ENCODE results near the gene CASR.

The CASR gene

DNA sequence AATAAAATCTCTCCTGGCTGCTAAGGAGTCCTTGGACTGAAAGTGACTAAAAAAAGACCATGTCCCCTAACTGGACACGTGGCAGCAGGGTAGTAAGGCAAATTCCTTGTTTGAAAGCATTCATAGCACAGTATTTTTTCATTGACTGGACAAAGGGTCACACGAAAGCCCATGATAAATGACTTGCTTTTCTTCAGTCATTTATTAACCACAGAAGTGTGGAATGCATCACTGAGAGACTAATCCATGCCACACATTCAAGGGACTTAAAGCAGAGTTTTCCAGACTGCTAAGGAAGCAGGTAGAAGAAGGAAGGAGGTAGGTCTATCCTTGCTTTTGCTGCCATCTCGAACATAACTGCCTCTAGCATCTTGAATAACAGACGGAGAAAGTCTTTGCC lies 31.2 kb downstream of the CASR start:
- DNase-seq (ENCODE audit: low read depth in 2 of 2): no peak

DNA sequence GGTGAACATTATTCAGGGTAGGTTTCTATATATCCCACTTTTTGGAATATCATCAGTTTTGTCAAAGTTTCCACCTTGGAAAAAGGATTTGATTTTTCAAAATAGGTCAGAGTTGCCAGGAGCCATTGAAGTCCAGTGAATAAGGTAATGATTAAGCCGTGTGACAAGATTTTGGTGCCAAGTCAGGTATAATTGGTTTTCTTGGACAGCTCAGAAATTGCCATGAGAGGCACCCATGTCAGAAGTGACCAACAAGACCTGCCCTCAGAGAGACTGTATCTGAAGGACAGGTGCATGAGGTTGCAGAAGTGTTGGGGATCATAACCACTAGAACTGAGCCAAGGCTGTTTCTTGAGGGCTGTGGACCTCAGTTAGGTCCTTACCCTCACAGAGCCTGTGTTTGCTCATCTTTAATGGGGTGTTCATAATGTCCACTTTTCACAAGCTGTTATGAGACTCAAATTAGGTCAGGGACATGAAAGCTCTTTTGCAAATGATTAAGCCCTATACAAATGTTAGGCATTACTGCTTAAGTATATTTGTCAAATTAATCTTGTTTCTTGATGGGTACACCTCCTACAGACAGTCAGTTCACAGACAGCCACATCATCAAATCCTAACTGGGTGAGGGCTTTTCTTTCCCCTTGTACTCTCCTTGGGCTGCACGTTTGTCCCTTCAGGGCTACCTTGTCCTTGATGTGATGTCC lies 32.3 kb downstream of the CASR start:
- DNase-seq (ENCODE audit: low read depth in 2 of 2): no peak

DNA sequence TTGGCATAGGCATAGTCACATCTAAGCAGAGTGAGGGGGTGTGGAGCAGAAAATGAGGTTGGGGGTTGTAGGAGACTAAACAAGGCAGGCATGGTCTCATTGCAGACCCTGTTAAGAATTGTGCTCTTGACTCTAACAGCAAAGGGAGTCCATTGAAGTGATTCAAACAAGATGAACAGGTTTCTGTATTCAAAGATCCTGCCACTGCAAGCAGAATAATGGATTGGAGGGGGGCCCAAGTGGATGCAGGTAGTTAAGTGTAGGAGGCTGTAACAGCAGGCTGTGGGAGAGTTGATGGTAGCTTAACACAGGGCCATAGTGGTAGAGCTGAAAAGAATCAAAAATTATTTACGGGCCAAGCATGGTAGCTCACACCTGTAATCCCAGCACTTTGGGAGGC lies 34.4 kb downstream of the CASR start:
- DNase-seq (ENCODE audit: low read depth in 2 of 2): no peak

DNA sequence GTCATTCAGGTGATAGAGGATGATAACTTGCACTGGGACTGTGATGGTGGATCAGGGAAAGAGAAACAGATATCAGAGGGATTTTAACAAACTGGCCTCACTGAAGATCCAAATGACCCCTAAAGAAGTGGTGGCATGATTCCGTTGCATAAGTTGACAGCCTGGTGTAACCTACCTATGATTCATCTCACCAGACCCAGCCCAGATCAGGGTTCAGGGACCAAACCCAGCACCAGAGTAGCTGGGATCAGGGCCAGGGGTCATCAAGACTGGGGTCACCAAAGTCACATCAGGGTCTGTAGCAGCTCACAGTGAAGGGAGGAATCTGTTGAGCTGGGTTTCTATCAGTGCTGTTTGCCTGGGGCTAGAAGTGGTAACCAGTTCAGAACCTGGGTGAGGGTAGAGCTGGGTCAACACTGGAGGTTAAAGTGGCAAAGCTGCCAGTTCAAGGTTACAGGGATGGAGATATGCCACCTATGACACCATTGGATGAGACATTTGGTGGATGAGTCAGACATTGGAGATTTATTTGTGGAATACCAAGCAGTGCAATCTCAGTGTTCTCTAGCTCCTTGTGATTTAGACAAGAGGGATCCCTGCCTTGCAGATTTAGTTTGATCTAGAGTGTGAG lies 35.9 kb downstream of the CASR start:
- DNase-seq (ENCODE audit: low read depth in 2 of 2): no peak

DNA sequence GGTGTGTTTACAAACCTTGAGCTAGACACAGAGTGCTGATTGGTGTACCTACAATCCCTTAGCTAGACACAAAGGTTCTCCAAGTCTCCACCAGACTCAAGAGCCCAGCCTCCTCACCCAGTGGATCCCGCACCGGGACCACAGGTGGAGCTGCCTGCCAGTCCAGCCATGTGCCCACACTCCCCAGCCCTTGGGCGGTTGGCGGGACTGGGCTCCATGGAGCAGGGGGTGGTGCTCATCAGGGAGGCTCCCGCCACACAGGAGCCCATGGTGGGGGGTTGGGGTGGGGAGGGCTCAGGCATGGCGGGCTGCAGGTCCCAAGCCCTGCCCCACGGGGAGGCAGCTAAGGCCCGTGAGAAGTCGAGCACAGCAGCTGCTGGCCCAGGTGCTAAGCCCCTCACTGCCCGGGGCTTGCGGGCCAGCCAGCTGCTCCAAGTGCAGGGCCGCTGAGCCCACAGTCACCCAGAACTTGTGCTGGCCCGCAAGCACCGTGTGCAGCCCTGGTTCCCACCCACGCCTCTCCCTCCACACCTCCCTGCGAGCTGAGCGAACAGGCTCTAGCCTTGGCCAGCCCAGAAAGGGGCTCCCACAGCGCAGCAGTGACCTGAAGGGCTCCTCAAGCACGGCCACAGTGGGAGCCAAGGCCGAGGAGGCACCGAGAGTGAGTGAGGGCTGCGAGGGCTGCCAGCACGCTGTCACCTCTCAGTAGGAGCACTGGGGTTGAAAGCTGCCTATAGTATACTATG lies 43.7 kb downstream of the CASR start:
- DNase-seq (ENCODE audit: low read depth in 2 of 2): no peak

DNA sequence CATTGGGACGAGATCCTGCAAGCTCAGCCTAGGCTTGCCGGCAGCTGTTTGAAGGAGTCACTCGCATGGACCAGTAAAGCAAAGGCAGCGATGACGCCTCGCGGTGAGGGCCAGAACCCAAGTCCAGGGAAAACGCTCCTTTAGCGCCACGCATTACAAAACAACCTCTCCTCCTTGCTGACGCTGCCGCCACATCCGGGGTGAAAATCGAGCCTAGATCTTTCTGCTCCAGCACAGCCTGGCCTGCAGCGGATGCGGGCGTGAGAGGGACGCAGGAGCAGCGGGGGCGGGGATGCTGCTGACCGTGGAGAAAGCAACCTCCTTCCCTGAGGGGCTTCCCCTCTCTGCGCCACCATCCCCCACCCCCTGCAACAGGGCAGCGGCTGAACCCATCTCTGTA lies 46.7 kb downstream of the CASR start:
- DNase-seq (ENCODE audit: low read depth in 2 of 2): no peak

DNA sequence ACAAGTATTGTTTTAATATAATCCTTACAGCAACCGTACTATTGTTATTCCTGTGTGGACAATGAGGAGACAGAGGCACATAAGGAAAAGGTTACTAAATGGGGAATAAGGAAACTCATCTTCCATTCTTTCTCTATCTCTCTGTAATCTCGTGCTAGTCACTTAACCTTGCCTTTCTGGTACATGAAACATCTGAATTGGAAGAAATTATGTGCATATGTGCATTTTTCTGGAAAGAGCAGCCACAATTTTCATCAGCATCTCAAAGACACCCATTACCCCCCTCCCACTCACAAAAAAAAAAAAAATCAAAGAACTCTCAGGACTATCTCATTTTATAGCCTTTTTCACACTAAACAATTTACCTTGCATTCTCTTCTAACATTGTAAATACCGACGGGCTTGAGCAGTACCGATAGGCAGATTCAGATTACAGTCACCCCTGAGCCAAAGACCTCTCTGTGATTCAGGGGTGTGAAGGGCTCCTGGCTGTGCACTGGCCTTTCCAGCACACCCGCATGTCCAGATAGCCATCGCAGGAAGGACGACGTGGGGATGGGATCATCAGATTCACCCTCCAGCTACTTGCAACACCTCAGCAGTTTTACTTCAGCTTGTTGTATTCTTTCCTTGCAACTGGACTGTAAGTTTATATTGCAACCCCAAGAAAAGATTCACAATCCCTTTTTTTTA lies 48.1 kb downstream of the CASR start:
- no peak for DNase-seq (ENCODE audit: low read depth in 2 of 2)

DNA sequence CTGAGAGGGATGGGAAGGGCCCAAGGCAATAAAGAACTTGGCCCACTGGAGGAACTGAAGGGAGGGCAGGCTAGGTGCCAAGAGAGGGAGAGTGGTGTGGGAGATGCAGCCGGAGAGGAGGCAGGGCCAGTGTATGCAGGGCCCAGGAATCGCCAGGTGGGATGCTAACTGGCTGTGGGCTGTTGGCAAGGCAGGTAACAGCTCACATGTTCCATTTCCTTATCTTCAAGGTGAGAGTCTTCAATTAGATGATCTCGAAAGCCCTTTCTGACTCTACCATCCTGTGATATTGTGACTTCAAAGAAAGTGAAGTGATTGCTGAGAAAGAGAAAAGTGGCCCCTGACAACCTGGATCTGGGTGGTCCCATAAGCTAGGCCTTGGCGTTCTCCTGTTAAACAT lies 49.0 kb downstream of the CASR start:
- no peak for DNase-seq (ENCODE audit: low read depth in 2 of 2)

DNA sequence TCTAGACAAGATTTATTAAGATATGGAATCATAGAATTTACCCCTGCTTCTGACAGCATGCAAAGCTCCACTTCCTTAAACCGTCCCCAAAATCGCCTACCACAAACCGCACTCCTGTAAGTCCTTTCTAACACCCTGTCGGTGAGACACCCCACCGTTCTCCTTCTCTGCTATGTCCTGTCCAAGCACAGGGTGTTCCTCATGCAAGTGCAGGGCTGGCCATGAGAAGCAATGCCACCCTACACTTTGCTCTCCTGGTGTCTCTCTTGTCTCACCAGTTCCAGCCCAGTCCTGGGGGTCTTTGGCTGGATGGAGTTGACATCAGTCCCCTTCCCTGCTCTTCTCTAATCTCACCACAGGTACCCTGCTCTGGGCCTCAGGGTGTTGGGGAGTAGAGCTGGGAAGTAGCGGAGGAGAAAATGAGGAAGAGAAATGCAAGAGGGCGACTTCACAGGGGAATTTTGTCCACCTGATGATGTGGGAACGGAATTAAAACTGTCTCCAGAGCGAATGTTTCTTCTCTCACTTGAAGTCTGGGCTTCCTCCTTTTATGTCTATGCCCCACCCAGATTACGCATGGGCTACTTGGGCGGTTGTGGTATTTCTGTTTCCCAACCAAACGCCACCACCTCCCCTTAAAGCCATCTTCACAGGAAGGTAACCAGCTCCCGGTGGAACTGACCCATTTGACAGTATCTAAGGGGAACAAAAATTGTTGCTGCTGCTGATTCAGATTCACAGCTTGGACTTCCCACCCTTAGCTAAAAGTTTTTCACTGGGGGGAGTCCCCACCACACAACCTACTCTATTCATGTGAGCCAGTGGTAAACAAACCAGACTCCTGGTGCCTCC lies 49.9 kb downstream of the CASR start:
- no peak for DNase-seq (ENCODE audit: low read depth in 2 of 2)

DNA sequence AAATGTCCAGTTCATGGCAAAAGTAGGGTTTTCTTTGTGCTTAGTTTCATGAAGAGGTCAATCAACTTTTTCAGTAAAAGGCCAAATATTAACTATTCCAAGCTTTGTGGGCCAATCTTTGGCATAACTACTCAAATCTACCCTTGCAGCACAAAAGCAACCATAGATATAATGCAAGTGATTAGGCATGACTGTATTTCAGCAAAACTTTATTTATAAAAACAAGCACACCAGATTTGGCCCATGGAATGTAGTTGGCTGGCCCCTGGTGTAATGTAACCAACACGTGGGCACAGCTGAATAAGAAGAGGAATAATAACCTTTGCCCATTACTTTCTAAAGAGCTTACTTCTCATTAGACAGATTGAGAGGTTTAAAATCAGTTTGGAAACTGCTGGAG lies 50.6 kb downstream of the CASR start:
- no peak for DNase-seq (ENCODE audit: low read depth in 2 of 2)

DNA sequence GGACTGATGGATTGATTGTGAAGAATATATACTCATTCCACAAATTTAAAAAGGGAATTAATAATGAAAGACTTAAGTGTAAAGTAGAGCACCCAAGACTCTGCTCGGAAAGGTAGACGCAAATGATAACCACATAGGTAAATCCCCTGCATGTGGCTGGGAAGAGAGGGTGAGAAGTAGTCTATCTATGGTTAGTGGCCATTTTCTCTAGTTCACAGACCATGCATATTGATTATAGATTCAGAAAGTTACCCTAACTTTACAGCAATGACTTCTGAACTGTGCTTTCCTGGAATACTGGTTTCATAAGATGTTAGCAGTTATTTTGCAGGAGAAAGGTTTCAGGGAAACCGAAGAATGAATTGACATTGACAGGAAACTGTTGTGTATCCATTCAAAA lies 51.7 kb downstream of the CASR start:
- no peak for DNase-seq (ENCODE audit: low read depth in 2 of 2)

DNA sequence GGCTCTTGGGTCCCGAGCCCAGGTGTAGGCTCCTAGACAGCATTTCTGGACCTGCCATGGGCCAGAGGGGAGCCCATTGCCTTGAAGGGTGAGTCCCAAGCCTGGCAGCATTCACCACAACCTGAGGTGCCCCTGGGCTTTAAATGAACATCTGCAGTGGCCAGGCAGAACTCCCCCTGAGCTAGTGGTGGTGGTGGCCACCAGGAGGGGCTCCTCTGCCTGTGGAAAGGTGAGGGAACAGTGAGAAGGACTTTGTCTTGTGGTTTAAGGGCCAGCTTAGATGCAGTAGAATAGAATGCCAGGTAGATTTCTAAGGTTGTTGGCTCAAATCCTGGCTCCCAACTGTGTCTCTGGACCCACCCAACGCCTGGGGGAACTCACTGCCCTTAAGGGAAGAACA lies 55.6 kb downstream of the CASR start:
- DNase-seq (ENCODE audit: low read depth in 2 of 2): no peak

DNA sequence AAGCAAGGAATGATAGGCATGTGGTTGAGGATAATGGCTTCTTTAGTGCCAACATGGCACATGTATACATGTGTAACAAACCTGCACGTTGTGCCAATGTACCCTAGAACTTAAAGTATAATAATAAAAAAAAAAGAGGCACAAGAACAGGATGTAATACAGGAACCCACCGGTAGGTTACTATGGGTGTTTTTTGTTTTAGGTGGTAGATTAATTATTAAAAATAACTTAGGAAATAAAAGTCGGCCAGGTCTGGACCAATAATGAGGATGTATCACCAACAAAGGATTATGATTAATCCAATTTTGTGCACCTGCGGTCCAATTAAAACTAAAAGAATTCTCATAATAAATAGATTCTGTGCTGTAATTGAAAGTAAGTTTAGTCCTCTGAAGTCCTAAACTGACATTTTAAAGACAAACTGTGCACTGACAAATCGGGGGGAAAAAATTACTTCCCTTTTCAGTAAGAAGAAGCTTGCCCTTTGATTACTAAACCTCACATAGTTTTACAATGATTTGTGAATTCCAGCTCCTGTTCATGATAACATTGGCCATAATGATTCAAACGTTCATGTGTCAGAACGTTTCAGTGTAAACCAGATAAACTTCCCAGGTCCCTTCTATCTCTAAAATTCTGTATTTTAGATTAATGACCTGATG lies 62.2 kb downstream of the CASR start:
- DNase-seq (ENCODE audit: low read depth in 2 of 2): no peak

DNA sequence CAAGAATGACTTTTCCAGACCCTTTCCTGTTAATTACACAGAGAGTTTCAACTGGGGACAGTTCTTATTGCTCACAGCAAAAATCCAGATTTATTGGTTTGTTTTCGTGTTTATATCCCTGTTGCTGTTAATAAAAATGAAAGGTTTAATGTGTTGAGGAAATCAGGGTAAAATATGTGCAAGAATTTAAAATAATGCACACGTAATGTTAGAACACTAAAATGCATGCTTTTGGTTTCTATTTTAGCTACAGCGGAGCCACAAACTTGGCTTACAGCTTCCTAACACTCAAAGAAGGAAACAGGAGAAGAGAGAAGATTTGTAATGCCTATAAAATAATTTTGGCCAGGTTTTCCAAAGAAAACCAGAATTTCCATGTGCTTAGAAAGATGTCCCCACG lies 62.7 kb downstream of the CASR start:
- DNase-seq (ENCODE audit: low read depth in 2 of 2): no peak

DNA sequence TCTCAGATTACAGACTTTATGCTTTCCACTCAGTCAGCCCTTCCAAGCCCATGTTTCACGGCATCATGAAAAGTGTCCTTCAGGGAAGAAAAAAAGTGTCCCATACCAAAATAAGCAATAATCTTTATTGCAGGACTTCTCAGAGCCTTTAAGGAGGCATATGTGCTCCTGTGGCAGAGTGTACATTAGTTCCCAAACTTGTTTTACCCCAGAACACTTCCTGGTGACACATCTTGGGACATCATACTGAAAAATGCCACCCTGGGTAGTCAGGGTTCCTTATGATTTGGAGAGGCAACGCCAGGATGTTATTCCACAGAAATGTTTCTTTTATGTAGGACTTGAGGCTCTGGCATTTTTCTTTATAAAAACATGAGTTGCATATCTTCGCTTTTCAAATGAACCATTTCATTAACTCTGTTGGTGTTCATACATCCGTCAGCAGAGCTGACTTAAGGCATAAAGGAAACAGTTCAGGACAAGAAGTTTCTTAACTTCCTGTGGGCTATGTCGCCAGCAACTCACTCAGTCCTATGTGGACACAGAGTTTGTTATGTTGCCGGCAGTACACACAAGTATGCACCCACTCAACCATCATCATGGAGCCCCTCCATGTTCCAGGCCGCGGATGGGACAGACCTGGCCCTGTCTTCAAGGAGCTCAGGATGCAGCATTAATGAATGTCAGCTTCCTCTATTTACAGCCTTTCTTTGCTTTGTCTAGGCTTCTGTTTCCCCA lies 63.8 kb downstream of the CASR start:
- no peak for DNase-seq (ENCODE audit: low read depth in 2 of 2)

DNA sequence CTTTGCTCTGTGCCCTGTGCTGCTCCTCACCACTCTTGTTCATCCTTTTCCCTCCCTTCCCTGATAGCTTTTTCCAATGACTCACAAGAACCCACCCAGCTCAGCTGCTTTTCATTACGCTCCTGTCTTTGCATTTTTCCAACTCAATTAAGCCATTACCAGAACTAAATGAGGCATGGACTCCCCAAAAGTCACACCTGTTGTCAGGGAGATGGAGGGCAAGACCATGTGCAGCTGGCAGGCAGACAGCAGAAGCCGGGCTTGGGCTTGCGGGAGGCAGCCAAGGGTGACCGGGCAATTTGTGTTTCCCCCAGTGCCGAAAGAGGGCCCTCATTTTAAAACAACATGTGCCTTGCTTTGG lies 64.3 kb downstream of the CASR start:
- DNase-seq (ENCODE audit: low read depth in 2 of 2): no peak

DNA sequence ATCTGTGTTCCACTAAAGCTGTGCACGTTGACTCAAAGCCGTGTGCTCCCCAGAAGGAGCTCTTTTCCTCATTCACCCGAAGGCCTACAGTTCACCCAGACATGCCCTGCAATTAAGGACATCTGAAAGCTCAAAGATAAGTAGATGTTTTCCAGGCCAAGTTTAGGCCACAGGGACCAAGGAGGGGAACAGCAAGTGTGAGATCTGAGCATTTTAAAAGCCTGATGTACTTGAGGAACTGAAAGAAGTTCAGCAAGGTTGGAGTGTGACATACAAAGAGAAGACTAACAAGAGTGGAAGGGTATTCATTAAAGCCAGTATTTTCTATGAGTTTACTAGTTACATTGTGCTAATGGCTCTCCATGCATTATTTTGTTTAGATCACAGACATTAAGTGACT lies 68.0 kb downstream of the CASR start:
- no peak for DNase-seq (ENCODE audit: low read depth in 2 of 2)

DNA sequence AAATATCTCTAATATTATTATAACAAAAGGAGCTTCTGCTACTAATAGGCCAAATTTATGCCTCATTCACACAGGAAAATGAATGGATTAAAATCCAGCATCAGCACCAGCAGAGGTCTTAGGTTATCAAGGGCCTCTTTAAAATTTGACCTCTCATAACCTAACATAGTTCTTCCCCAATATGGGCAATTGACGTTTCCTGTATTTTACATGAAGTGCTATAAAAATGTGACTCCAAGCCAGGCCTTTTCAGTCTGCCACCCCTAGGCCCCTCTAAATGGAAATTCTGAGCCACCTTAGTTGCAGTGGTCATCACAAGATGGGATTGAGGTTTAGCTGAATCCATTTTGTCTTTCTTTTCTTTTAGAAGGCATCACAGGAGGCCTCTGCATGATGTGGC lies 70.1 kb downstream of the CASR start:
- DNase-seq (ENCODE audit: low read depth in 2 of 2): no peak

DNA sequence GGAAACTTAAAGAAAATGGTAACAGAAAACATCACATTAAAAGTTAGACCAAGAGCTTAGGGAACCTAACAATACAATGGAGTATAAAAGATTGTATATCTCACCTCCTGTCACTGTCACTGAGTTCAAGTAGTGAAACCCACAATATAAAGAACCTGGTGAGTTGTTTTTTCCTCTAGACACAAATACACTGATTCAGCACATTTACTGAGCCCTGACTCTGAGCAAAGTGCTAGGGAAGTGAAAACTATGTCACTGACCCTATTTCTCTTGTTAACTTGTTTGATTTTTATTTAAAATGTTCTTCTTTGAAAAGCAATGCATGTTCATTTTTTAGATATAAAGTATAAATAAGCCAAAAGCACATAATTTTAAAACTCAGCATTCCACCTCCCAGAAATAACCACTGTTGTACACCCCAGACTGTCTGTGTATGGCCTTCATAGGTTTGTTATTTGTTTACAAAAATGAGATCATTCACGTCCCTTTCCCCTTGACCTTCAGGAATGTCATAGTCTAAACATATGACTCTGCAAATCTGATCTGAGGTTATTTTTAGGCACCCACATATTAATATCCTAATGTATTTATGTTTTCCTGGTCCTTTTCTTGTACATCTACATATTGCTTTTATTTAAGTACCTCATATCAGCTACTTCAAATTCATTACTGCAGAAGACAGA lies 72.4 kb downstream of the CASR start:
- no peak for DNase-seq (ENCODE audit: low read depth in 2 of 2)
